IPS-NIHi7 (cell line): Measurements from ENCODE around the gene C9orf50.
A peak's percentile ranks its signal among the peaks of the same experiment; 100 is the strongest.

Experiments used
- DNase-seq: peaks from one replicate; pipeline ENCODE4 v3.0.0; 2012; ENCODE audit warnings: mixed read lengths; ENCODE audit errors: extremely low spot score

C9orf50 gene

GRCh38 chr9:129631674-129632129 is 10.8 kb upstream of the C9orf50 start:
- no peak for DNase-seq

- DNase-seq: no peak
Measured at GRCh38 chr9:129630967-129631673, 10.2 kb upstream of the C9orf50 start.

- no peak for DNase-seq
Measured at GRCh38 chr9:129629251-129629820, 8.4 kb upstream of the C9orf50 start.

- no peak for DNase-seq
Measured at GRCh38 chr9:129628709-129629108, 7.8 kb upstream of the C9orf50 start.

GRCh38 chr9:129627556-129628440 is 6.9 kb upstream of the C9orf50 start:
- no peak for DNase-seq

GRCh38 chr9:129626625-129627284 is 5.9 kb upstream of the C9orf50 start:
- DNase-seq: no peak

GRCh38 chr9:129626079-129626624 is 5.3 kb upstream of the C9orf50 start, which contains the start of gene NTMT1:
NTMT1 (plus strand) TSS chr9:129626163; CDS start chr9:129632704, 6,541 bp downstream.
- peak; percentile 88 for DNase-seq

- no peak for DNase-seq
Measured at GRCh38 chr9:129624947-129625346, 4.0 kb upstream of the C9orf50 start.

- DNase-seq: peak; percentile 74
Measured at GRCh38 chr9:129624168-129624759, 3.4 kb upstream of the C9orf50 start.

GRCh38 chr9:129623331-129623730 is 2.4 kb upstream of the C9orf50 start:
- no peak for DNase-seq

GRCh38 chr9:129619787-129620668 is 873 bp downstream of the C9orf50 start:
- DNase-seq: peak; percentile 61

GRCh38 chr9:129617167-129617566 is 3.7 kb downstream of the C9orf50 start:
- DNase-seq: peak; percentile 53

- no peak for DNase-seq
Measured at GRCh38 chr9:129615407-129616285, 5.3 kb downstream of the C9orf50 start.

- DNase-seq: no peak
Measured at GRCh38 chr9:129614932-129615331, 6.0 kb downstream of the C9orf50 start.

- no peak for DNase-seq
Measured at GRCh38 chr9:129613520-129614175, 7.3 kb downstream of the C9orf50 start.

- DNase-seq: no peak
Measured at GRCh38 chr9:129612815-129613519, 7.9 kb downstream of the C9orf50 start.

GRCh38 chr9:129612123-129612522 is 8.8 kb downstream of the C9orf50 start:
- DNase-seq: no peak

- DNase-seq: no peak
Measured at GRCh38 chr9:129611307-129611800, 9.5 kb downstream of the C9orf50 start.
